K562 (cell line): ENCODE measurements around the gene RPS2. TPM values are rescaled to one million over a fixed set of nuclear protein-coding genes. Genes with fewer than 3 reads are reported as not detected.

Source experiments
- C11orf30 ChIP-seq: fragments of 450-650 bp; IDR thresholded peaks from 2 replicates; pipeline ENCODE4 v1.6.1; 2016; ENCODE audit warnings: low read depth, mild to moderate bottlenecking
- CCAR2 ChIP-seq: fragments of 200-400 bp; formaldehyde crosslinking; IDR thresholded peaks from 2 replicates; pipeline ENCODE4 v1.6.1; 2017; ENCODE audit warnings: mild to moderate bottlenecking, low read depth, low read length
- FOXP1 ChIP-seq: sonication (generic); formaldehyde crosslinking; IDR thresholded peaks from 2 replicates; pipeline ENCODE4 v1.8.0; 2022; ENCODE audit warnings: mild to moderate bottlenecking, missing genetic modification reagents
- GATAD2B ChIP-seq: fragments of 450-650 bp; IDR thresholded peaks from 2 replicates; pipeline ENCODE4 v1.6.1; 2017; ENCODE audit warnings: mild to moderate bottlenecking, borderline replicate concordance
- HDAC2 ChIP-seq: fragments of 450-650 bp; IDR thresholded peaks from 2 replicates; pipeline ENCODE4 v1.6.1; 2016; ENCODE audit warnings: mild to moderate bottlenecking
- HIVEP1 ChIP-seq: fragments of 250-450 bp; sonication (Bioruptor Pico); IDR thresholded peaks from 2 replicates; pipeline ENCODE4 v1.4.0; 2020; ENCODE audit warnings: mild to moderate bottlenecking
- HMG20B ChIP-seq: fragments of 250-450 bp; sonication (Bioruptor Pico); IDR thresholded peaks from 2 replicates; pipeline ENCODE4 v1.5.0; 2021; ENCODE audit warnings: mild to moderate bottlenecking
- HNRNPUL1 ChIP-seq: fragments of 200-400 bp; formaldehyde crosslinking; IDR thresholded peaks from 2 replicates; pipeline ENCODE4 v1.6.1; 2017; ENCODE audit warnings: low read length
- MAFG ChIP-seq: fragments of 450-650 bp; conservative IDR thresholded peaks from 2 replicates; pipeline ENCODE4 v1.6.1; 2016; ENCODE audit warnings: missing genetic modification characterization, missing compliant biosample characterization
- MBD2 ChIP-seq: sonication (generic); IDR thresholded peaks from 2 replicates; pipeline ENCODE4 v1.6.1; 2016; ENCODE audit warnings: low read depth, borderline replicate concordance
- MTA1 ChIP-seq: fragments of 450-650 bp; IDR thresholded peaks from 2 replicates; pipeline ENCODE4 v1.6.1; 2017; ENCODE audit warnings: borderline replicate concordance
- PHF21A ChIP-seq: fragments of 450-650 bp; IDR thresholded peaks from 2 replicates; pipeline ENCODE4 v1.6.1; 2017; ENCODE audit warnings: low read depth, borderline replicate concordance
- POLR2AphosphoS5 ChIP-seq: IDR thresholded peaks from 2 replicates; pipeline ENCODE4 v1.6.1; 2011; ENCODE audit warnings: mild to moderate bottlenecking, low read depth, low read length, moderate library complexity; ENCODE audit not compliant: control insufficient read depth, insufficient read depth
- PTRF ChIP-seq: fragments of 450-650 bp; IDR thresholded peaks from 2 replicates; pipeline ENCODE4 v1.6.1; 2016; ENCODE audit warnings: mild to moderate bottlenecking, missing genetic modification characterization, missing compliant biosample characterization
- SIX5 ChIP-seq, 2 experiments: IDR thresholded peaks; 2 replicates each; pipeline ENCODE4 v1.6.1; 2011; ENCODE audit warnings: low read length in 2 of 2, borderline replicate concordance in 1 of 2, low read depth in 1 of 2, mild to moderate bottlenecking in 1 of 2, moderate library complexity in 1 of 2; ENCODE audit not compliant: insufficient read depth in 1 of 2
- STAG1 ChIP-seq: sonication (generic); formaldehyde crosslinking; IDR thresholded peaks from 2 replicates; pipeline ENCODE4 v1.5.0; 2020; ENCODE audit warnings: missing genetic modification reagents, borderline replicate concordance
- TAF9B ChIP-seq: fragments of 450-650 bp; IDR thresholded peaks from 2 replicates; pipeline ENCODE4 v1.6.1; 2018; ENCODE audit warnings: mild to moderate bottlenecking; ENCODE audit not compliant: partially characterized antibody
- TCF3 ChIP-seq: sonication (generic); formaldehyde crosslinking; IDR thresholded peaks from 2 replicates; pipeline ENCODE4 v1.4.0; 2020; ENCODE audit warnings: mild to moderate bottlenecking, missing genetic modification reagents
- ZNF263 ChIP-seq: sonication (generic); formaldehyde crosslinking; IDR thresholded peaks from 2 replicates; pipeline ENCODE4 v1.8.0; 2022; ENCODE audit warnings: mild to moderate bottlenecking, missing genetic modification reagents, borderline replicate concordance
- ZNF76 ChIP-seq: fragments of 250-450 bp; sonication (Bioruptor Pico); IDR thresholded peaks from 2 replicates; pipeline ENCODE4 v1.4.0; 2020; ENCODE audit warnings: mild to moderate bottlenecking, moderate library complexity, borderline replicate concordance
- polyA plus RNA-seq, 8 experiments: library from polyadenylated mRNA; depleted of rRNA in 4 of 8; stranded (reverse) in 5 of 8; unstranded in 3 of 8; fragments of >200 nt; fragmentation: Nextera tagmentation in 2 of 8; fragmentation: Illumina TruSeq in 1 of 8; extraction: Ambion mirVana in 2 of 8; extraction: Trizol in 1 of 8; gene quantifications; 2 replicates each; pipeline versions ENCODE4 v1.2.1 to v1.2.3, GENCODE V29; 2011 to 2014; ENCODE audit warnings: inconsistent platforms in 1 of 8, missing spikeins in 1 of 8
- total RNA-seq, 7 experiments: library from RNA; depleted of rRNA in 6 of 7; stranded (reverse); fragments of >200 nt in 6 of 7; fragmentation: Illumina TruSeq in 2 of 7; extraction: Trizol in 2 of 7; gene quantifications; 2 replicates each; pipeline versions ENCODE4 v1.2.1 to v1.2.3, GENCODE V29; 2011 to 2021; ENCODE audit warnings: low replicate concordance in 1 of 7
- TF ChIP-seq, protein P1 (sequence below): fragments of 250-450 bp; sonication (Bioruptor Pico); IDR thresholded peaks from 2 replicates; pipeline ENCODE4 v1.4.0; 2020; ENCODE audit warnings: mild to moderate bottlenecking, moderate library complexity
- TF ChIP-seq, protein P2 (sequence below): fragments of 250-450 bp; sonication (Bioruptor Pico); IDR thresholded peaks from 2 replicates; pipeline ENCODE4 v1.5.0; 2021; ENCODE audit warnings: mild to moderate bottlenecking, moderate library complexity
- TF ChIP-seq, protein P3 (sequence below), 3 experiments: fragments of 200-800 bp in 1 of 3; sonication (Bioruptor generic) in 1 of 3; sonication (generic) in 1 of 3; formaldehyde crosslinking in 1 of 3; IDR thresholded peaks; 2 replicates each; pipeline versions ENCODE4 v1.6.1 to v1.8.0; 2016 to 2022; ENCODE audit warnings: mild to moderate bottlenecking in 2 of 3, missing compliant biosample characterization in 2 of 3, missing genetic modification characterization in 2 of 3, missing genetic modification reagents in 1 of 3

The RPS2 gene
- total and polyA plus RNA-seq, 9 of the 15 experiments (the other 6 are each of a cell fraction or from before 2014, with no cell fraction given), result 834 to 4,794 (median 3,793) TPM

DNA sequence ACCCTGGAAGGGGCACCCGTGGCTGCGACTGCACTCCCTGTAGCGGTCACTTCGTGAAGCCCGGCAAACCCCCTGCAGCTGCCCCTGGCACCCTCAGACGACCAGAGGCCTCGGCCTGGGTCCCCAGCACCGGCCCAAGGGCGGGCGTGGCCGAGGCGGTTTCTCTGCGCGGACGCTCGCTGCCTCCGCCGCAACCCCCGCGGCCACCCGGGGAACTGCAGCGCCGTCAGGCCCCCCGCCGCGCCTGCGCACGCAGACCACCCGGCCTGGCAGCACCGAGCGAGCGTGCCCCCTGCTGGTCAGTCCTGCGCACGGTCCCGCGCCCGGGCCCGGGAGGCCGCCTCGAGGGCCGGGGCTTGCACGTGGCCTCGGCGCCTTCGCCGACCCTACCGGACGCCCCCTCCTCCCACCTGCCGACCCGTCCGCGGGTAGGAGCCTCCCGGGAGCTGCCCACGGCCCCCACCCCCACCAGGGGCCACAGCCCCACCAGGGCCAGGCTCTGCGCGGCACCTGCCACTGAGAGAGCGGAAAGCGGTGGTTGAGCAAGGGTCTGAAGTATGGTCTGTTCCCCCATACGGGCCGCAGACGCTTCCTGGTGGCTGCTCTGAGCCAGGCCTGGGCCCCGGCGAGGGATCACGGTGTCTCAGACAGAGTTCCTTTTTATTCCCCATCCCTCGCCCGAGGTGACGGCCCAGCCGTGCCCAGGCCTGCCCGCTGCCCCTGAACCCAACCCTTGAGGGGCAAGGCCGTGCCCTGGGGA, 34.9 kb downstream of the RPS2 start (continued):
- TF ChIP-seq SIX5 (IDR thresholded peaks at IDR 0.05; ENCODE audit: borderline replicate concordance in 1 of 2, insufficient read depth in 1 of 2, low read depth in 1 of 2, low read length in 2 of 2), result no peak
- no peak for TF ChIP-seq POLR2AphosphoS5
- TF ChIP-seq, protein P1, sequence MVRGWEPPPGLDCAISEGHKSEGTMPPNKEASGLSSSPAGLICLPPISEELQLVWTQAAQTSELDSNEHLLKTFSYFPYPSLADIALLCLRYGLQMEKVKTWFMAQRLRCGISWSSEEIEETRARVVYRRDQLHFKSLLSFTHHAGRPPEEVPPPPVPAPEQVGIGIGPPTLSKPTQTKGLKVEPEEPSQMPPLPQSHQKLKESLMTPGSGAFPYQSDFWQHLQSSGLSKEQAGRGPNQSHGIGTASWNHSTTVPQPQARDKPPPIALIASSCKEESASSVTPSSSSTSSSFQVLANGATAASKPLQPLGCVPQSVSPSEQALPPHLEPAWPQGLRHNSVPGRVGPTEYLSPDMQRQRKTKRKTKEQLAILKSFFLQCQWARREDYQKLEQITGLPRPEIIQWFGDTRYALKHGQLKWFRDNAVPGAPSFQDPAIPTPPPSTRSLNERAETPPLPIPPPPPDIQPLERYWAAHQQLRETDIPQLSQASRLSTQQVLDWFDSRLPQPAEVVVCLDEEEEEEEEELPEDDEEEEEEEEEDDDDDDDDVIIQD (CRISPR knock-in tag), result no peak
- peak; percentile 5; the same call in 1 of the 2 replicates for TF ChIP-seq MBD2
- TF ChIP-seq C11orf30, result no peak
- TF ChIP-seq HDAC2, result no peak
- TF ChIP-seq HMG20B, result no peak
- TF ChIP-seq STAG1 (CRISPR knock-in tag), result peak; percentile 94
- peak; percentile 98 for TF ChIP-seq FOXP1
- no peak for TF ChIP-seq TAF9B
- TF ChIP-seq HIVEP1 (CRISPR knock-in tag), result no peak
- TF ChIP-seq, protein P2, sequence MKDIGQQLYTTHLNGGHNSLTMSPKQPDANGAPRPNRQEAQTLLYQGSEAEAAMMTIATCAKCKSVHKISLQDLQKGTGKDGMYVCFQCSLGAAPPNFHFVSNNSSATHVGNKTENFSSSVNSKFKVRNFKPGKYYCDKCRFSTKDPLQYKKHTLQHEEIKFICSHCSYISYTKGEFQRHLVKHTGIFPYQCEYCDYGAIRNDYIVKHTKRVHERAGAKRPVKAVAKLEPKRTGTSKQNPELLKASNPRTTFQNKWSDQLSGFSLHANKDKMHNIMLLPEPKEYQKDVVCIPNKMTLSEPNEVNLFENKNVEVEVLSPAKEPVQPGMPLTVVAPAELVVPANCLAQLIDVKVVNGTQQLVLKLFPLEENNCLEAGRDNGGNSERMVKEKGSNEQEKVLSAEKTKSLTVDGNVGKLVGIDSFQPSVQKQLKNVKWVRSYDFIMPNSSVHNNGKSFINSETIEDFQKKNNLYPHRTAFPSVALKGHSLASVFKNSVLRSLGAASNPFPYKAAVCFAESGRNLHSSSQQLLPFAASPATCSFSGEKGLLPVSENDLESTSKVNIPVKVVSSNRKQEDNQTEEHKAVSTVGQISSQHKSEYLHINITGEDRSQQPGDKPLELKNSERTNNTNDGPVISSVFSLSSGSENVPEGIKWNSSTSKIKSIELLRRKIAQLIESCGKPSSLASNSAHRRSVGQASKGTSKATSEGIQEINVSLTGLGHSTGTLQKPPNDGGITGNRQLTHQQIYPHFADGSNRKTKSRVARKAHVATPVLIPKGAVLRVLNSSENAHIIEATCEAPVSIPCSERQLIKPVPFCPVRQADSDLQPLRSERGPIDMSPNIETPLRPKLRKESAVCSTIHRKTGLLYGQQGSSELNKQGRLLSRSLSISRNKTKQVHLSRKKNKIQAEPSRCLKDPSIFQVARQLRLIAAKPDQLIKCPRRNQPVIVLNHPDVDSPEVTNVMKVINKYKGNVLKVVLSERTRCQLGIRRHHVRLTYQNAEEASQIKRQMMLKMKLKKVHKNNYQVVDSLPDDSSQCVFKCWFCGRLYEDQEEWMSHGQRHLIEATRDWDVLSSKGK (CRISPR knock-in tag), result no peak
- TF ChIP-seq PHF21A, result no peak
- peak; percentile 8; the same call in 1 of the 2 replicates for TF ChIP-seq ZNF76 (CRISPR knock-in tag)
- no peak for TF ChIP-seq HNRNPUL1
- TF ChIP-seq, protein P3, sequence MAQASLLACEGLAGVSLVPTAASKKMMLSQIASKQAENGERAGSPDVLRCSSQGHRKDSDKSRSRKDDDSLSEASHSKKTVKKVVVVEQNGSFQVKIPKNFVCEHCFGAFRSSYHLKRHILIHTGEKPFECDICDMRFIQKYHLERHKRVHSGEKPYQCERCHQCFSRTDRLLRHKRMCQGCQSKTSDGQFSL (CRISPR knock-in tag; IDR thresholded peaks at IDR 0.05), result no peak; the same call in 1 of the 2 replicates
- TF ChIP-seq, protein P3 (tag; IDR thresholded peaks at IDR 0.05), result 0 out of 4 replicates have a peak, but pooled peaks of 1 of the 2 experiments have one; percentile 27
- TF ChIP-seq PTRF, result no peak
- TF ChIP-seq CCAR2, result no peak
- peak; percentile 31 for TF ChIP-seq TCF3
- TF ChIP-seq ZNF263 (CRISPR knock-in tag), result no peak
- TF ChIP-seq GATAD2B, result no peak; the same call in 1 of the 2 replicates
- no peak for TF ChIP-seq MAFG (tag)
- no peak for TF ChIP-seq MTA1
